ENCODE measurements around the gene SEMA7A.

DNA sequence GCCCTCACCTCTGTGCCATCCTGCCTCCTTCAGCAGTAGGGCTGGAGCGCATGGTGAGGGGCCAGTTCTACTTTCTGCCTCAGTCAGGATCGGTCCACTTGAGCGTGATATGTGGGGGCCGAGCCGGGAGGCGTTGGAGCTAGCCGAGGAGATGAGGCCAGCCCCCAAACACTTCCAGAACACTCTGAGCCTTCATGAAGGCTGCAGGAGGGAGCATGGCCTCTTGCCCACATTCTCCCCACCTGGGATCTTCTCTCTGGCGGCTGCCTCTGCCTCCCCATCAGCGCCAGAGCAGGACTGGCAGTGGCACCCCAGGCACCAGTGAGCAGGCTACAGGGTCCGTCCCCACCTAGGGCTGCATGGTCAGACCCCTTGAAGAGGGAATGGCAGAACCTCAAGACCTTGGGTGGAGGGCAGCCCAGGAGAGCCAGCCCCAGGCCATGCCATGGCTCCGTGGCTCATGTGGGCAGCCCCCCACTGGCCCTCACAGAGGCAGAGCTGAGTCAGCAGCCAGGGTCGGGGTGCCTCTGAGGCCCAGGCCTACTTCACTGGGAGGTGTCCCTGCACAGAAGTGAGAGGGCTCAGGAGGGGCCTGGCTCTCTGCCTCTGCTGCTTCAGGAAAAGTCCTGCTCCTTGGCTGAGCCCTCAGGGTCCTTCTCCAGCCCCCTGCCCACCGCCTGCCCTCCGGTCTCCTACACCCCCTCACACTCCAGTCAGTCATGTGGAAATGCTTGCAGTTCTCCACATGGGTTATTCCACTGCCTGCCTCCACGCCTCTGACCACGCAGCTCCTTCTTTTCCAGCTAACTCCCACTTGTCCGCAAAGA, 38.2 kb downstream of the SEMA7A start:
- TF ChIP-seq, protein P1, sequence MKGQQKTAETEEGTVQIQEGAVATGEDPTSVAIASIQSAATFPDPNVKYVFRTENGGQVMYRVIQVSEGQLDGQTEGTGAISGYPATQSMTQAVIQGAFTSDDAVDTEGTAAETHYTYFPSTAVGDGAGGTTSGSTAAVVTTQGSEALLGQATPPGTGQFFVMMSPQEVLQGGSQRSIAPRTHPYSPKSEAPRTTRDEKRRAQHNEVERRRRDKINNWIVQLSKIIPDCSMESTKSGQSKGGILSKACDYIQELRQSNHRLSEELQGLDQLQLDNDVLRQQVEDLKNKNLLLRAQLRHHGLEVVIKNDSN (IDR thresholded peaks at IDR 0.05) = no peak
- TF ChIP-seq NFIC (IDR thresholded peaks at IDR 0.05) = no peak

Measured in Ishikawa (cell line).